NCI-H146 treated with DMSO at 0.1 percent for 48 hours (cell line): ENCODE results near the gene DENND4A.
A peak's percentile ranks its signal among the peaks of the same experiment; 100 is the strongest.
"Not testable (repeated sequence)": the region's sequence is repeated elsewhere in the genome, so short reads cannot be mapped to it uniquely, and the experiment has no call there.

Source experiments
- DNase-seq: peaks from one replicate; lab custom pipeline; 2025; ENCODE audit not compliant: unreplicated experiment; lab: John Stamatoyannopoulos, UW

The DENND4A gene

DNA sequence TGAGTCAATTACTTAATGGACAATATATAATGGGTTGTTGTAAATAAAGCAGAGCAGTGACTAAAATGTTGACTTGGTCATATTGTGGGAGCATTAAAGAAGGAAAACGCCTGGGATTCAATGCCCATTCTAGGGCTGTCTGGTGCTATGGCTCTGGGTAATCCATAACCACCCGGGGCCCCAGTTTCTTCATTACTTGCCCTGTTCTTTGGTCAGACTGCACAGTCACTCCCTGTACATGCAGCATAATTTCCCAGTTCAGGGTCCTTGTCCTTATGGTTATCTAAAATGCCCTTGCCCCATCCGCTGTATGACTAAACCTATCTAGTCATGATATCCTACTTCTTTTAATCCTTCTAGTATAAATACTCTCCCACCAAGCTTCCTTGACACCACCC is 27.5 kb upstream of the DENND4A start:
- DNase-seq = no peak

DNA sequence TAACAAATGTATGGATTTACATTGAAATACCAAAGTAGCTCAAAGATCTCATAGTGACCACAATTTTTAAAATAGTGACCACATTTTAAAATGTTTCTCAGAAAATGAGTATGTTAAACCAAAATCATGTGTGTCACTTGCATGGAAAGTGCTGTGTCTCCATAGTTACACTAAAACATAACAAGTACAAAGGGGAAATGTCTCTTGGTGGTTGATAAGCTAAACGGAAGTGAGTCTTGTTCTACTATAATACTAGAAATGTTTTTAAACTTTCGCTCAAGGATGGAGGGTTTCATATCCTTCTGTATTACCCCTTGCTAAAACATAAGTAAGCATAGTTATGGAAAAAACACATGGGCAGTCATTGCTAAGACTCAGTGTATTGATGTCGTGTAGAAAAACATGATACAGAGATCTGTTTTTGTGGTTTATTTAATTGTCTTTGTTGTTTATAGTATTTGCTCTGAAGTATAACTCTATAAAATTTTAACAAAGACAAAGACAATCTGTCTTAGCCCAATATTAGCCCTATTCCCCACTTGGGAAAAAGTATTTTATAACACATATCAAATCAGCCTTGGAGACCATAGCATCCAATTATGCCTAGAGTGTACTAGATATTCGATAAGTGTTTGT is 27.0 kb upstream of the DENND4A start:
- no peak for DNase-seq

DNA sequence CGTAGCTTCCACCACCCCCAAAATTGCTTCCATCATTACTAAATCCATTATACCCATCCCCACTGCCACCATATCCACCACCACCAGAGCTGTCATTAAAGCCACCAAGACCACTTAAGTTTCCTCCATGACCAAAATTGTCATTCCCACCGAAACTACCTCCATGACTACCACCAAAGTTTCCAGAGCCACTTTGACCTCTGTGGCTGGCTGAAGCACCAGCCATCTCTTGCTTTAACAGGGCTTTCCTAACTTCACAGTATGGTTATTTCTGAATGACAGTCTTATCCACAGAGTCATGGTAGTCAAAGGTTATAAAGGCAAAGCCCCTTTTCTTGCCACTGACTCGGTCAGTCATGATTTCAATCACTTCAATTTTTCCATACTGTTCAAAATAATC is 24.3 kb upstream of the DENND4A start:
- no peak for DNase-seq

DNA sequence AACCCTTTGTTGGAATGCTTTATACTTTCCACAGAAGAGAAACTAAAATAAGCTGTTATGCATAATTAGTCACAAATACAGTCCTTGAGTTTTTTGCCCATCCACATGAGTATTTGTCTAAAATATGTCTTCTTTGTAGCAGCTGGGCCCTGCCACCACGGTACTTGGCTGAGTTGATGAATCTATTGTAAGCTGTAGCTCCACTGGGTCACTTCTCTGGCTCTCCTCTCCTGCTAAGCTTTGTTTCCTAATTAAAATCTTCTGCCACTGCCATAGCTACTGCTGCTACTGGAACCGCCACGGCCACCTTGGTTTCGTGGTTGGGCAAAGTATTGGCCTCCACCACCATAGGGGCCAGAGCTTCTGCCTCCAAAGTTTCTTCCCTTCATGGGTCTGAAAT is 23.9 kb upstream of the DENND4A start:
- not testable (repeated sequence) for DNase-seq

DNA sequence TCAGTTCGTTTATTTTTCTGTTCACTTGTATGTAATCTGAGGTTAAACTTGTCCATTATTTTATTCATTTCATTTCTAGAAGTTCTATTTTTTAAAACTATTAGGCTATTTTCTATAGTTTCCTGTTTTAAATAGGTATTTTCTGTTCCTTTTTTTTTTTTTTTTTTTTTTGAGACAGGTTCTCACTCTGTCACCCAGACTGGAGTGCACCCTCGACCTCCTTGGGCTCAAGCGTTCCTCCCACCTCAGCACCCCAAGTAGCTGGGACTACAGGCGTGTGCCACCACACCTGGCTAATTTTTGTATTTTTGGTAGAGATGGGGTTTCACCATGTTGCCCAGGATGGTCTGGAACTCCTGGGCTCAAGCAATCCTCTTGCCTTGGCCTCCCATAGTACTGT is 22.2 kb upstream of the DENND4A start:
- not testable (repeated sequence) for DNase-seq

DNA sequence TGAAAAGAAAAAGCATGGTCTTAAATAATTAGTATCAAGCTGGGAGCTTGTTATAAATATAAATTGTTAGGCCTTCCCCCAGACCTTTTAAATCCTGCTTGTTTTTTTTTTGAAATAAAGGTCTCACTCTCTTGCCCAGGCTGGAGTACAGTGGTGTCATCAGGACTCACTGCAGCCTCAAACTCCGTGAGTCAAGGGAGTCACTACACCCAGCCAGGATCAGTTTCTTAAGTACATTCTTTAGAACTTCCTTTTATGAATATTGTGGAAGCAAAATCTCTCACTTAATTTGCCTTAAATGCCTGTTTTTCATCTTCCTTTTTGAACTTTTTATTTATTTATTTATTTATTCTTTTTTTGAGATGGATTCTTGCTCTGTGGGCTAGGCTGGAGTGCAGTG is 20.8 kb upstream of the DENND4A start:
- no peak for DNase-seq

DNA sequence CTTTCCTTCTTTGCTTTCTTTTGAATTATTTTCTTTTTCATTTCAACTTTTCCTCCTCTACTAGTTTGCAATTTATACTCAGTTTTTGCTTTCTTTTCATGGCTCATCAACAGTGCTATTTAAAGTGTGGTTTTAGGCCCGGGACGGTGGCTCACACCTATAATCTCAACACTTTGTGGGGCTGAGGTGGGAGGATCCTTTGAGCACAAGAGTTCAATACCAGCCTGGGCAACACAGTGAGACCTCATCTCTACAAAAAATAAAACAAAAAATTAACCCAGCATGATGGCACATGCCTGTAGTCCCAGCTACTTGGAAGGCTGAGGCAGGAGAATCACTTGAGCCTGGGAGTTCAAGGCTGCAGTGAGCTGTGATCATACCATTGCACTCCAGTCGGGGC is 20.4 kb upstream of the DENND4A start:
- no peak for DNase-seq

DNA sequence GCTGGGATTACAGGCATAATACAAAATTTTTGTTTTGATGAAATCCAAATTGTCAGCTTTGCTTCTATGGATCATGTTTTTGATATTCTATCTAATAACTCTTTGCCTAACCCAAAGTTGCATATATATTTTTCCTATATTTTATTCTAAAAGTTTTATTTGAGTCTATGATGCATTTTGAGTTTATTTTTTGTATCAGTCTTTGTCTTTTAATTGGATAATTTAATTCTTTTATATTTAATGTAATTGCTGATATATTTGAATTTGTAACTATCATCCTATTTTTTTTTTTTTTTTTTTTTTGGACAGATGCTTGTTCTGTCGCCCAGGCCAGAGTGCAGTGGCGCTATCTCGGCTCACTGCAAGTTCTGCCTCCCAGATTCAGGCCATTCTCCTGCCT is 19.7 kb upstream of the DENND4A start:
- no peak for DNase-seq

DNA sequence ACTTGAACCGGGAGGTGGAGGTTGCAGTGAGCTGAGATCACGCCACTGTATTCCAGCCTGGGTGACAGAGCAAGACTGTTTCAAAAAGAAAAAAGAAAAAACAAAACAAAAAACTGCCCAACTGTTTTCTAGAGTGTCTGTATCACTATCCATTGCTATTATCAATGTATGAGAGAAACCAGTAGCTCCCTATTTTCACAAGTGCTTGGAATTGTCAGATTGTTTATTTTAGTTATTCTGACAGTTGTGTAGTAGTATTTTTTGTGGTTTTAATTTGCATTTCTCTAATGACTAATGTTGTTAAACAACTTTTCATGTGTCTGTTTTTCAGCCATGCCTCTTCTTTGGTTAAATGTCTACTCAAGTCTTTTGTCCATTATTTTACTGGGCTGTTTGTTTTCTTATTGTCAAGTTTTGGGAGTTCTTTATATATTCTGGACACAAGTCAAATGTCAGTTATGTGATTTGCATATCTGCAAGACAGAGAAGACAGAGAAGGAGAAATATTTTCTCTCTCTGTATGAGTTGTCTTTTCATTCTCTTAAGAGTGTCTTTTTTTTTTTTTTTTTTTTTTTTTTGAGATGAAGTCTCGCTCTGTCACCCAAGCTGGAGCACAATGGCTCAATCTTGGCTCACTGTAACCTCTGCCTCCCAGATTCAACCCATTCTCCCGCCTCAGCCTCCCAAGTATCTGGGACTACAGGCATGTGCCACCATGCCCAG is 19.1 kb upstream of the DENND4A start:
- not testable (repeated sequence) for DNase-seq

DNA sequence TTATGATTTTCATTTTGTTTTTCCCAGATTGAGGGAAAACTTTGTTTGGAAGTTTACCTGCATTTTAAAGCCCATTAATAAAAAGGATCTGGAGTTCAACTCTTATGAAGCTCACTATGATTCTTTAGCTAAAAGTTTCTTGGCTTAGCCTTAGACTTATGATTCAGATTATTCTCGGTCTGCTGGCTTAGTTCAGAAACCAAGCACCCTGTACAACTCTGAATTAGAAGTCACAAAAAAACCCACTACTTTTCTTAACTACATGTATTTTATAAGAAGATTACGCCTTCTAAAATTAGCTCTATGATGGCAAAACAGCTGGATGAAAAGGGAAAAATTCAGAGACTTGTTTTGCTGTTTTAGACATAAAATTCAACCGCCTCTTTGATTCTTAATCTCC is 14.3 kb upstream of the DENND4A start:
- no peak for DNase-seq

DNA sequence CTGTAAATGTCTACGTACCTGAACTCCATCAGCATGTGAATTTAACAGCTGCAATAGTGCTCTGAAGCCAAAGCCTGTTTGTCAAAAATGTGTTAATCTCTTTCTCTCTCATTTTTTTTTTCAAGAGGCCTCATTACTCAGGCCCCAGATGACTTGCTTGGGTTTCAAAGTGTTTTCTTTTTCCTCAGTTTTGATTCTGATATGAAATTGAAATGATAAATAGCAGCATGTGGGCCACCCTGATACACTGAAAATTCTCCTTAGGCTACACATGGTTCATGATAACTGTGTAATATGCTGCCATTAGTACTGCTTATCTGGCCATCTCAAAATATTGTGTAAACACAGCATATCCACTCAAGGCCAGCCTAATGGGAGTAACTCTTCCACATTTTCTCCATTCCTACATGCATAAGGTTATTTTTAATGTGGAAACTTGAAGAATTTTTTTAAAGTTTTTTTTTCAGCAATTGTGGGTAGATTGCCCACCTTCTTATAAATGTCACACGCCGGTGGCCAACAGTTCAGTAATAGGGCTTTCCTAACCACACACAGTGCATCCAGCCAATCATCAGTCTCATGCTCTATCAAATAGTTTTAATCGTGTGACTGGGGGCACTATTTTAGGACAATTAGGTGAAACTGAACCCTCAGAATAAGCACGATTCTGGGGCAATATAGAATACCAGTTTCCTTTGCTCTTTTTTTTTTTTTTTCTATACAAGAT is 13.1 kb upstream of the DENND4A start:
- DNase-seq = no peak

DNA sequence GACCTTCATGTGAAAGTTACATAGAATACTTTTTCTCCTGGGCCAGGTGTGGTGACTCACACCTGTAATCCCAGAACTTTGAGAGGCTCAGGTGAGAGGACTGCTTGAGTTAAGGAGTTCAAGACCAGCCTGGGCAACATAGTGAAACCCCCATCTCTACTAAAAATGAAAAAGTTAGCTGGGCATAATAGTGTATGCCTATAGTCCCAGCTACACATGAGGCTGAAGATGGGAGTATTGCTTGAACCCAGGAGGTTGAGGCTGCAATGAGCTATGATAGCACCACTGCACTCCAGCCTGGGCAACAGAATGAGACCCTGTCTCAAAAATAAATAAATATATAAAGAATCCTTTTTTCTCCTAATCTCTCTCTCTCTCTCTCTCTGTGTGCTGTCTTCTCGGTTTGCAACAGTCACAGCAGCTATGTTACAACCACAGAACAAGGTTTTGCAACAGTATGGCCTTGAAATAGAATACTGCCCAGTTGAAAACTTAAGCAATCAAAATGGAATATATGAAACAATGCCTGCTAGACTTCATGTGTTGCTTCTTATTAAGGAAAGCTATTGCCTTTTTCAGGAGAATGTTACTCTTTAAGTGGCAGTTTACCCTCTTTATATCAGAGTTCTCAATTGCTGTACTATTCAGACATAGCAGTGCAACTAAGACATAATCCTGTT is 12.3 kb upstream of the DENND4A start:
- no peak for DNase-seq

DNA sequence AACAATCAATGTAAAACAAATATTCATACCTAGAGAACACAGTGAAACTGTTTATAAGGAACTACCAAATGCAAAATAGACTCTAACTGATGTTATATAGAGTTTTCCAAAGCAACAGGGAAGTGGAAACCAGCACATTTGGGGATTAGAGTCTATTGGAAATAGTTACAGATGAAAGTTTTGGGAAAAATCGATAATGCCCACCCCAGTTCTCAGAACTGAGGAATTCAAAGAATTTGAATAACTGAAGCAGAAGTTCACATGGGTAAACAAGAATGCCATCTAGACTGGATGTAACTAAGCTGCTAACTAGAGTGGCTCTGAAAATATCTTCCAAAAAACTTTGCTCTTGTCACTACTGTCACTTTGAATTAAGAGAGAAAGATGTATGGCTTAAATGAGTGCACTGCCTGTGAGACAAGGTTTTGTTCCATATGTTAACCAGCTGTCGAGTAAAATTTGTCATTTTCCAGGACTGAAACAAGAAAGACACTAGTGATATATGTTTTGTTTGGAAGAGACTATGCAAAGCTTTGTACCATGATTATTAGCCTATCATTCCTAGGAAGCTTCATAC is 9.2 kb upstream of the DENND4A start:
- no peak for DNase-seq

DNA sequence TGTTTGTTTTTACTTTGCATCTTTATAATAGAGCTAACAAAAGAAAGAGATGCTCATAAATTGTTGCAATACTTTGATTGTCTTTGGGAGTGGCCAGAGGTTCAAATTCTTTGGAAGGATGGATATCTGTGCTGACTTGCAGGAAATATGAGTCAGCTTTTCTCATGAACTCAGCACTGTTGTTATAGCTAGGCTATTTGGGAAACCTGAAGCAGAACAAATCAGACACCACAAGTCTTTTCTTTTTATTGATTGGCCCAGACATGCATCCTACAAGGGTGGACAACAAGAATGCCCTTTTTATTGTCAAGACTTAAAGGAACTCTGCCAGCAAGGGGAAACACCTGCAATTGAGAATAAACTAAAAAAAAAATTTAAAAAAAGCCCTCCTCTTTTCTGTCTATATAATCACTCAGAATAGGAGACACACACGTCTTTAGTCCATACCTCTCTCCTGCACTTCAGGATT is 4.6 kb upstream of the DENND4A start:
- no peak for DNase-seq

DNA sequence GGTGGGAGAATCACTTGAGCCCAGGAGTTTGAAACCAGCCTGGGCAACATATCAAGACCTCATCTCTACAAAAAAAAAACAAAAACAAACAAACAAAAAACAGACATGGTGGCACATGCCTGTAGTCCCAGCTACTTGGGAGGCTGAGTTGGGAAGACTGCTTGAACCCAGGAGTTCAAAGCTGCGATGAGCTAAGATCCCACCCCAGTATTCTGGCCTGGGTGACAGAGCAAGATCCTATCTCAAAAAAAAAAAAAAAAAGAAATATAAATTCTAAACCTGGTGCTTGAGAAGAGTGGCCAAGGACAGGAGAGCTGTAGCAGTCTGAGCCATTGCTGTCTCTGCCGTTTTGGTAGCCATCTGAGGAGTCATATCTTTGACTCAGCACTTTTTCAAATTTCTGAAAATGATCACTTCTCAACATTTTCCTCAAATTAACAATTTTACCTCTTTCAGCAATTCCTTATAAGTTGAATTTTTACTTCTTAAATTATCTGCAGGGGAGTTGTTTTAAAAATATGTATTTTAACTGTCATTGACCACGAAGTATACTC is 3.6 kb upstream of the DENND4A start:
- no peak for DNase-seq

DNA sequence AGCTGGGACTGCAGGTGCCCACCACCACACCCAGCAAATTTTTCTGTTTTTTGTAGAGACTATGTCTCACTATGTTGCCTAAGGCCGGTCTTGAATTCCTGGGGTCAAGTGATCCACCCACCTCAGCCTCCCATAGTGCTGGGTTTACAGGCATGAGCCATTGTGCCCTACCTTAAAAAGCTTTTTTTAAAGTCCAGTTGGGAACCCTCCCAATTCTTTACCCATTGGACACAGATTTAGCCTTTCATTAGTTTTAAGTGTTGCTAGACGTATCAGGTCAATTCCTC is 1.7 kb upstream of the DENND4A start:
- DNase-seq = no peak

DNA sequence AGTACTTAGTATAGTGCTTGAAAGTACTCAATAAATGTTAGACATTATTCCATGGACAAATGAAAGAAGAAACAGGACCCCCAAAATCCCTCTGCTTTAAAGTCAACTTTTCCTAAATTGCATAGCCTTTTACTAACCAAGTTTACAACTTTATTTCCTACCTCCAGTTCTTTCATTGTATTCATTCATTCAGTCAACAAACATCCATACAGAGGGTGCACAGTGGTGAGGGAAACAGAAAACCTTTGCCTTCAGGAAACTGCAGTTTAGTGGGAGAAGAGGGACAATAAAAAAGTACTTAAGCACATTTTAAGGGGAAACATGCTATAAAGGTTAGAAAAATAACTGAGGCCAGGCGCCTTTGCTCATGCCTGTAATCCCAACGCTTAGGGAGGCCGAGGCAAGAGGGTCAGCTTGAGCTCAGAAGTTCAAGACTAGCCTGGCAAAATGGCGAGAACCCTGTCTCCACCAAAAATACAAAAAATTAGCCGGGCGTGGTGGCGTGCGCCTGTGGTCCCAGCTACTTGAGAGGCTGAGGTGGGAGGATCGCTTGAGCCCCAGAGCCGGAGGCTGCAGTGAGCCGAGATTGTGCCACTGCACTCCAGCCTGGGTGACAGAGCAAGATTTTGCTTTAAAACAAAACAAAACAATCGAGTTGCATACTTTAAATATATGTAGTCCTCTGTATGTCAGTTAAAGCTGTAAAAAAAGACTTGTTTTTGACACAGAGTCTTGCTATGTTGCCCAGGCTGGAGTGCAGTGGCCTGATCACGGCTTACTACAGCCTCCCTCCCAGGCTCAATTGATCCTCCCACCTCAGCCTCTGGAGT is 1.1 kb upstream of the DENND4A start:
- DNase-seq = no peak

DNA sequence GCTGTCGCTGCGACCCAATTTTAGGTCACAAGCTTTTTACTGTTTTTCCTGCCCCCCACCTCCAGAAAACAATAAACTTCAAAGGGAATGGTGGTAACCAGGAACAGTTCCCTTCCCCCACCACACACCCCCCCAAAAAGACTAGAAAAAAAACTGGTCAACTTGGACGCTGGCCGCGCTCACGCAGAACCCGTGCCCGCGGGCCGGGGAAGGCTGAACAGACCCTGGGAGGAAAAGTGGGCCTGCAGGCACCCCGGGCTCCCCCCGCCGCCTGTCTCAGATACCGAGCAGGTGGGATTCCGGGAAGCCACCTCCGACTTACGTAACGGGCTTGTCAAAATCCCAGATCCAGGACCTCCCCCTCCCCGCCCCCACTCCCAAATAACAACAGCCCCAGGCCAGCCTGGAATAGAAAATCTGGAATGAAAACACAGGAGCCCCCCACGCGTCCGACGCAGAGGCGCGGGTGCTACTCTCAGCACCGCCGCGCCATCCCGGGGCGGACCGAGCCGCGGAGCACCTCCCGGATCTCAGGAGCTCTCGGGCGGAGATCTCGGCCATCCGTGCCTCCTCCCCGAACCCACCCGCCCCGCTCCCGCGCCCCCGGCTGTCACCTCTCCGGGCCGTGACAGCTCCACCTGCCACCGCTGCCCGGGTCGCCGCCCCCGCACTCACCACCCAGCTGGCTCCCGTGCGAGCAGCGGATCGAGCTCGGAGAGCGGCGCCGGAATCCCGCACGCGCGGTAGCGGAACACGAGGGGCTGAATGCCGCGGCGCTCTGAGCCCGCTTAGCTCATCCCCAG is 557 bp downstream of the DENND4A start:
- DNase-seq = peak; percentile 18

DNA sequence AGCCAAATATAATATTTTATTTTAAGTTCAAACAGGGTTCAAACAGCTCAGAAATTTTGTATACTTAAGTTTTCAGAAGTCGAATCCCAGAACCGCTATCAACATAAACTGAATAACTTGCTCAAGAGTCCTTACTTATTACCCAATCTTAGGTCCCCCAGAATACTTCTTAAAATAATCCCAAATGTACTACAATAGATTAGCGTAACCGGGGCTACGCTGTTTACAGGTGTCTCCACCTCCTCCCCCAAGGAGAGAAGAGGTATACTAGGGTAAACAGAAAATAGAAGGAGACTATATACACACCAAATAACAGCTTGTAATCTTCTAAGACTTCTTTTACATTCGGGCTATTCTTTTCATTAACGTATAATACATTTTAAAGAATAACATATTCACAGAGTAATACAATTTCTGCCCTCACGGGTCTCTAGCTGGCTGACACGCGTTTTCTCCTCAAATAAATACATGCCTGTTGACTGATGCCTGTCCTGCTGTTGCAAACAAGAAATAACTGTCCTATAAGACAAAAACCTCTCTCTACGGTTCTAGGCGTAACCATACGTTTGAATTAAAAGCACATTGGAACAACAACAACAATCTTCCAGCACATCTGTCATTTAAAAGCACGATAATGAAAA is 1.3 kb downstream of the DENND4A start:
- no peak for DNase-seq
